ENCODE results near the gene STING1.
"Not testable (repeated sequence)": the region's sequence is repeated elsewhere in the genome, so short reads cannot be mapped to it uniquely, and the experiment has no call there.

STING1 gene

DNA sequence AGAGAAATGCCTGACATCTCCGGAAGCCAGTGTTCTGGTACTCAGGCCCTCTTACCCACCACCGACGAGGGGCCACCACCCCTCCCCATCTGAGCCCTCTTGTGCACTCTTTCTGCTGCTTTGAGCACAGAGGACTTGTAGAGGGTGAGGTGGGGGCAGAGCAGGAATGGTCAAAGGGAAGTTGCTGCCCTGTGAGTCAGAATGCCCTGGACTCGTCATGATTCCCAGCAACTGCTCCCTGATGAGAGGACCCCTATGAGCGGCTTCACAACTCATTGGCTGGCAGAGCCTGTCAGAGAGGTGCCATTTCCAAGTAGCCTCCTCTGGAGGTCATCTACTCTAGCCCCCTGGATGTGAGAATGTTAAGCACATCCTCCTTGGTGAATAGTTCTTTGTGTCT lies 20.9 kb downstream of the STING1 start:
- no peak for DNase-seq

DNA sequence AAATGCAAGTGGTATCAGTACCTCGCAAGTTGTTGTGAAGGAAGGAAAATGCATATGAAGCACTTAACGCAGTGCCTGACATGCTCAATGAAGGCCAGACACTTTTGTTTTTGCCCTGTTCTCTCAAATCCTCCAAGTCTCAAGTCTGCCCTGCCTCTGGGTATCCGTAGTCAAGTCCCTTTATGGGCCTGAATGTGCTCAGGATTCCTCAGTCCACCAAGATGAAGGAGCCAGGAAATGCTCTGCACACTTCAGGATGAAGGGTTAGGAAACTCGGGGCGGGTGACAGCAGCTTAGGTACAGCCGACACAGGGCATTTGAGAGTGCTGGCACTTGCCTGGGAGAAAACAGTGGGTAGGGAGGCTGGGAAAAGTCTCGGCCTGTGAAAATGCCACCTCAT lies 21.4 kb downstream of the STING1 start:
- DNase-seq = no peak

DNA sequence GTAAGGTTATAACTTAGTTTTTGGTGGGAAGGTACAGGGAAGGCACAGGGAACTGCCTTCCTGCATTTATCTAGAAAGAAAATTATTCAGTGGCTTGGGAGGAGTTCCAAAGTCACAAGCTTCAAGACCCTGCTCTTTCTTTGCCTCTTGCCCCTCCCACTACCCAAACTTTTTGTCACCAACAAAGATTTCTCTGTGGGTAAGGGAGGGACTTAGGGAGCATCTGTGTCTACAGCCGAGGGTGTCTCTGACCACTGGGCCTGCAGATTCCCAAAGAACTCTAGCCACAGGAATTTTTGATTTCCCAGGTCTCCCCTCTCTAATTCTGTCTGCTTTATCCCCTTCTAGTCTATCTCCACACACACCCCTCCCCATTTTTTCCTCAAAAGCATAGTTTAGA lies 22.1 kb downstream of the STING1 start:
- no peak for DNase-seq

DNA sequence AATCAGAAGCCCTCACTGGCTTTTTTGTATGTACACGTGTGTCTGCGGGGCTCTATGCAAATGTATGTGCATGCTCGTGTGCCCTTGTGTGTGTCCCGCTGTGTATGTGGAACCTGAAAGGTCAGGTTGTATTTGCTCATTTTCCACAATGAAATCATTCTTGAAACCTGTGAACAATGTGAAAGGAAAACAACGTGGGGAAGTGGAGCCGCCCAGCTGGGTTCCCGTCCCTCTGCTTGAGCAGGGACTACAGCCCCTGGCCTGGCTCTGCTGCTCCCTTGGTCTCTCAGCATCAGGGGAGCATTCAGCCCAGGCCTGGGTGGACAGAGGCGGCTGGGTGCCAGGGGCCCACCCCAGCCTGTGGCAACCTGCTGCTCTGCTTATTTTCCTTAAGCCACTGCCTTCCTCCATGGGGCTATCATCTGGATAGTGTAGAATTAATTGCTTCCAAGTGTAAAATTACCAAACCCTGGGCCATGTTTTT lies 23.1 kb downstream of the STING1 start:
- DNase-seq = no peak

DNA sequence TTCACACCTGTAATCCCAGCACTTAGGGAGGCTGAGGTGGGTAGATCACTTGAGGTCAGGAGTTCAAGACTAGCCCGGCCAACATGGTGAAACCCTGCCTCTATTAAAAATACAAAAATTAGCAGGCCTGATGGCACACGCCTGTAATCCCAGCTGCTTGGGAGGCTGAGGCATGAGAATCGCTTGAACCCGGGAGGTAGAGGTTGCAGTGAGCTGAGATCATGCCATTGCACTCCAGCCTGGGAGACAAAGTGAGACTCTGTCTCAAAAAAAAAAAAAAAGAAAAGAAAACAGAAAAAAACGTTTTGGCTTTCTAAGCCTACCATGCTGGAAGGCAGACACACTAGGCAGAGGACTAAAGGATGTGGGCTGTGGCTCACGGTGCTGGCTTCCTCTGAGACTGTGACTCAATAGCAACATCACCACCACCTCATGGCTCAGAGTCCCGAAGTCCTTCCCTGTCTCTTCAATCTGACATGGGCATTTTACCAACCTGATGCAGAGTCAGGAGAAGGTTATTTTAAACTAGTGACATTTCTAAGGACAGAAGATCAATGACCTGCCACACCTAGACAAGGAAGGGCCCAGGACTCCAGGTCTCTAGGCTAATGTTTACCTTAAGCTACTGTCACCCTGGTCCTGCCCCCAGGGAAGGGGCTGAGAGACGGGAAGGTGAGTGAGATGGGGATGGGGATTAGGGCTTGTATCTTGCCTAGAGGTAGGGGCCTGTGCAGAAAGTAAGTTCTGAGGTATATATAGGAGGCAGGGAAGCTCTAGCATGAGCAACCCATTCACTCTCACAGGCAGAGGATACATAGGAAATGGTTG lies 23.8 kb downstream of the STING1 start:
- DNase-seq = no peak

DNA sequence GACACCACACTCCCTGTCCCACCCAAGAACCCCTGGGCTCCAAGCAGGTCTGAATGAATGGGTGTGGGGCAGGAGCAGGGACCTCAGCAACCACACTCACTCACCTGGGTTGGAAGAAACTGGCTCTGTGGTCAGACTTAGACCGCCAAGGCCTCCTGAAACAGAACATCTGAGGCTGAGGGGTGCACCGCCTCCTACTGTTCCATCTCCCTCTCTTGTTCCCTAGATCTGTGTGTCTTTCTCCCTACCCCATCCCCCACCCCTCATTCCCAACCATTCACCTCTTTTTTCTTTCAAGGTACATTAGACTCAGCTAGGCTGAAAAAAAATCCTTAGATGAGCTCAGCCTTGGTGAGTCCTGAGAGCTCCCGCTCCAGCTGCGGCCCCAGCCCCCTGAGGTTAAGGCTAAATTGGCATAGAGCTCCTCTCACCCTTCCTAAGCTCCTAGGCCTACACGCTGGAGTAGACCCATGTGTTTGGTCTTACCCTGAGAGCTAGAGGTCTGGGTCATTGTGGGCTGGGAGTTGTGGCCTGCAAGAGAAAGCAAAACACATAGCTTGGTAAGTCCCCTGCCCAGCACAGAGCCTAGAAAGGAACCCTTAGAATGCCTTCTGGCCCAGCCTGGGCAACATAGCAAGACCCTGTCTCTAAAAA lies 24.8 kb downstream of the STING1 start:
- no peak for DNase-seq

DNA sequence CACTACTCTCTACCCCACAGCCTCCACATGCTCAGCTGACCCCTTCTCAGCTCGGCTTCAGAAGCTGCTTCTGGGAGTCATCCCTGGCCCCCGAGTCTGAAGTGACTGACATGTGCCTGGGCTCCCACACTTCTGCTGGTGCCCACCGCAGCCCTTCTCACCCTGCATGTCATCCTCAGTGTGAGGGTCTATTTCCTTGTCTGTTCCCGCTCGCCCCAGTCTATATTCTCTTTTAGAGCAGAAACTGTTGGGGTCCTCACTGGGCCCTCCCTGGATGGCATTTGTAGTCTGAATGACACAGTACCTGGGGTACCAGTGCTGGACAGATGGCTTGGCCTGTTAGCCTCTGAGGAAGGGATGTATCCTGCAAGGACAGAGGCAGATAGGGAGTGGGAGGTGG lies 25.3 kb downstream of the STING1 start:
- no peak for DNase-seq

- no peak for DNase-seq
These were observed 25.8 kb downstream of the STING1 start for GRCh38 chr5:139456776-139457175.

DNA sequence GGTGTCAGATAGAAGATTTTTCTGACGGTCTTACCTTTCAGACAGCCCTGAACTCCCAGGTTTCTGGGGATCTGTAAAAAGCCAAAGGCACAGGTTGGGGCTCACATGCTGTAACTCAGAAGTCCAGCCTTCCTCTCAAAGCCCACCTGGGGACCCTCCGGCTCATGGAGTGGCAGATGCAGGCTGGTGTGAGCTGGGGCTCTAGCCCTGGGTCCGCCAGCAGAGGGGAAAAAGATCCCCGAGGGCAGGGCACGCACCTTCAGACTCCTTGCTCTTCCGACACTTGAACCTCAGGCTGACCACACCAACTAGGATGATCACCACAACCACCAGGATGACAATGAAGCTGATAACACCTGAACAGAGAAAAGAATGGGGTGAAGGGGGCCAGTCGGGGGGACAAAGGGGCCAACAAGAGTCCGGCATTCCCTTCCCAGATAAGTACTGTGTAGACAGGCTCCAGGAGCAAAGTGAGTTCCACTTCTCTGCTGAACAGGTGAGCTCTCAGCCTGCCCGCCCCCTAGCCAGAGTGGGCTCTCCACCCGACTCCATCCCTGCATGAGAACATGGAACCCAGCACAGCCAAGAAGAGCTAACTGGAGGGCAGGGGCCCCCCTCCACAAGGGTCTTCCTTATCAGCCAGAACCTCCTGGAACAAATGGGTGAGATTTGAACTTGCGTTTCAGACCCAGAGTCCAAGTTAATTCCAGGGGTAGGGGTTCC lies 27.8 kb downstream of the STING1 start:
- no peak for DNase-seq

GRCh38 chr5:139453683-139454567 lies 28.6 kb downstream of the STING1 start:
- DNase-seq = no peak

DNA sequence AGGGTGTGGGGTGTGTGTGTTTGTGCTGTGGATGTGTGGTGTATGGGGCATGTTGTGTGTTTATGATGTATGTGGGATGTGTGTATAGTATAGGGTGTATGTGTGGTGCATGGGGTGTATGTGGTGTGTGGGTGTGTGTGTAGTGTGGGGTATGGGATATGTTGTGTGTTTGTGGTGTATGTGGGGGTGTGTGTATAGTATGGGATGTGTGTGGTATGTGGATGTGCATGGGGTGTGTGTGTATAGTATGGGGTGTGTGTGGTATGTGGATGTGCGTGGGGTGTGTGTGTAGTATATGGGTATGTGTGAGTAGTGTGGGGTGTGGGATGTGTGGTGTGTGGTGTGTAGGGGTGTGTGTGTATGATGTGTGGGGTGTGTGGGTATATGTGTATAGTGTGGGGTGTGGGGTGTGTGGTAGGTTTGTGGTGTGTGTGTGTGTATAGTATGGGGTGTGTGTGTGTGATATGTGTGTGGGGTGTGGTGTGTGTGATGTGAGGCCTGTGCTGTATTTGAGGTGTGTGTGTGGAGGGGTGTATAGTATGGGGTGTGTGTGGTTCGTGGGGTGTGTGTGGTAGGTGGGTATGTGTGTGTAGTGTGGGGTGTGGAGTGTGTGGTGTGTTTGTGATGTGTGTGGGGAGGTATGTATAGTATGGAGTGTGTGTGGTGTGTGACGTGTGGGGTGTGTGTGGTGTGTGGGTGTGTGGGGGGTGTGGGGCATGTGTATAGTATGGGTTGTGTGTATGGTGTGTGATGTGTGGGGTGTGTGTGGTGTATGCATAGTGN lies 30.5 kb downstream of the STING1 start:
- no peak for DNase-seq

DNA sequence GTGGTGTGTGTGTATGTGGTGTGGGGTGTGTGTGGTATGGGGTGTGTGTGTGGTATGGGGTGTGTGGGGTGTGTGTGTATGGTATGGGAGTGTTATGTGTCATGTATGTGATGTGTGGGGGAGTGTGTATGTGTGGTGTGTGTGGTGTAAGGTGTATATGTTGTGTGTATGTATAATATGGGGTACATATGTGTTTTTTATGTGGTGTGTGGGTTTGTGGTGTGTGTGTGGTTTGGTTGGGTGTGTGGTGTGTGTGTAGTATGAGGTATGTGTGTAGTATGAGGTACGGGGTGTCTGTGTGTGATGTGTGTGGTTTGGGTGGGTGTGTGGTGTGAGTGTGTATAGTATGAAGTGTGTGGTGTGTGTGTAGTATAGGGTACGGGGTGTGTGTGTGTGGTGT lies 31.4 kb downstream of the STING1 start:
- no peak for DNase-seq

DNA sequence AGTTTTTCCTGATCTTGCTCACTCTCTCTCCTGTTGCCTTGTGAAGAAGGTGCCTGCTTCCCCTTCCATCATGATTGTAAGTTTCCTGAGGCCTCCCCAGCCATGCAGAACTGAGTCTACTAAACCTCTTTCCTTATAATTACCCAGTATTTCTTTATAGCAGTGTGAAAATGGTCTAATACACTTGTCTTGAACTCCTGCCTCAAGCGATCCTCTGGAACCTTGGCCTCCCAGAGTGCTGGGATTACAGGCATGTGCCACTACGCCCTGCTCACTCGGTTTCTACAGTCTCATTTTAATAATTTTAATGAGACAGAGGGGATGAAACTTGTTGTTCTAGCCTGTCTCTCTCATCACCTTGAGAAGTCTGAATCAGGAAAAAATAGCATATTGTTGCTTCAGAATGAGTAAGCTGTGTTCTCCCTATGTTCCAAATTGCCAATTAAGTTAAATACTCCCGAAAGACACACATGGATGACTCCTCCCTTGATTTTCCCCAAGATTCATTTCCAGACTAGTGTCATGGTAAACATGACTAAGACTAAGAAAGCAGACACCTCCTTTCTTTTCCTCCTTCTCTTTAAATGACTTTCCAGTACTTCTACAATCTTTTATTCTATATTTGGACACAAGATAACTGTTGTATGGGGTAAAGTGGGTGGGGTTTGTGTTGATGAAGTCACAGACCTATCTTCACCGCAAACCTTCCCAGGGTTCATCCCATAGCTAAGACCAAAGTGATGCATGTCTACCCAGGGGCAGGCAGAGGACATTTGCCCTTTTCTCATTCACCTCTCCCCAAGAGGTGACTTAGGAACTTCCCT lies 35.4 kb downstream of the STING1 start:
- DNase-seq = no peak

- DNase-seq = no peak
These were observed 37.0 kb downstream of the STING1 start for GRCh38 chr5:139445325-139446170.

DNA sequence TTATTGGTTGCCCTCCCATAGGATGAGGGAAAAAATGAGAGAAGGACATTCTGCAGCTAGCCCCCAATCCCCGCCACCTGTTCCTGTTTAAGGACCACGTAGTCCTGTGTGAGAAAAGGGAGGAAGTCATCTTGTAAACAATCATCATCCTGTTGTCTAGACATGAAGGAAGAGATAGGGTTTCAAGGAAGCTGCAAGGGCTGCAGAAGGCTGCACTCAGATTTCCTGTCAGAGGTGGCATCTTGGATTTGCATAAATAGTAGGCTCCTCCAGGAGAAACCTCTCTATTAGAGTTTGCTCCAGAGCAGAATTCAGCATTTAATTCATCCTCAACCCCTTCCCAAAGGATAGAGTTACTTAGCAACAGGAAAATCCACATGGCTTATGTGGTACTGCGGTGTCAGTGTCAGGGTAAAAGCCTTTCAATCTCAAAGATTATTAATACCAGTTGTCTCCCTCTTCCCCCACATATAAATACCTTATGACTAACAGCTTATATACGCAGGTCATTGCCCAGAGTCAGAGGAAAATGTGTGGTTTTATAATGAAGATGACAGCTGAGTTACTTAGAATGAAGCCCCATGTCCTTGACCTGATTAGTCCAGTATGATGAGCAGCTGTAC lies 38.6 kb downstream of the STING1 start:
- no peak for DNase-seq

DNA sequence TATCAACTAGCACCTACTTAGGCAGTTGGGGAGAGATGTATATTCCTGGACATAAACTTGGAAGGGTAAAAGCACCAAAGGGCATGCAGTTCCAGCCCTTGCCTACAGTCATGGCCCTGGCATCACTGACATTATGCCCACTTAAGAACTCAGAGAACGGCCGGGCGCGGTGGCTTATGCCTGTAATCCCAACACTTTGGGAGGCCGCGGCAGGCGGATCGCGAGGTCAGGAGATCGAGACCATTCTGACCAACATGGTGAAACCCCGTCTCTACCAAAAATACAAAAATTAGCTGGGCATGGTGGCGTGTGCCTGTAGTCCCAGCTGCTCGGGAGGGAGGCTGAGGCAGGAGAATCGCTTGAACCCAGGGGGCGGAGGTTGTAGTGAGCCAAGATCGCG lies 42.1 kb downstream of the STING1 start:
- DNase-seq = not testable (repeated sequence)

- peak; percentile 83 for DNase-seq
These were observed 43.3 kb downstream of the STING1 start, which contains the start of gene DNAJC18 for GRCh38 chr5:139439013-139439903. TSS of gene DNAJC18 (minus strand) at chr5:139439525. CDS start at chr5:139439445, 80 bp downstream.

GRCh38 chr5:139438707-139439012 lies 43.9 kb downstream of the STING1 start:
- DNase-seq = no peak

Data from NCI-H2107 (cell line).